MCF 10A (cell line): ENCODE results near the gene ERBIN. TPM values are rescaled to one million over a fixed set of nuclear protein-coding genes. Genes with fewer than 3 reads are reported as not detected.

Experiments
- BruUV-seq: library from RNA; stranded (reverse); fragments of 400-500 nt; replicated peaks from 2 replicates; lab custom pipeline; 2021; lab: Mats Ljungman, UMichigan
- CTCF ChIA-PET: fragments of 300-600 bp; sonication (Branson Sonifier 250); formaldehyde crosslinking; extraction: SDS; loops from one replicate; lab custom pipeline; 2021; ENCODE audit warnings: antibody characterized with exemption, inconsistent platforms; lab: Yijun Ruan, JAX
- POLR2A ChIA-PET: fragments of 300-600, 350-650 bp; sonication (Branson Sonifier 250); formaldehyde crosslinking; extraction: SDS; loops from one replicate; lab custom pipeline; 2020; ENCODE audit warnings: antibody characterized with exemption, inconsistent platforms; lab: Yijun Ruan, JAX
- DNase-seq: peaks from one replicate; pipeline ENCODE4 v3.0.0-alpha.2; 2018; ENCODE audit not compliant: unreplicated experiment
- H3K27ac Mint-ChIP-seq: one replicate; pipeline ENCODE4 v1.8.0; 2022; ENCODE audit warnings: mild to moderate bottlenecking, low read depth, mixed read lengths; ENCODE audit not compliant: unreplicated experiment
- H3K27me3 Mint-ChIP-seq: one replicate; pipeline ENCODE4 v1.8.0; 2022; ENCODE audit warnings: mixed read lengths; ENCODE audit not compliant: insufficient read depth, unreplicated experiment
- H3K36me3 Mint-ChIP-seq: one replicate; pipeline ENCODE4 v1.8.0; 2022; ENCODE audit warnings: mild to moderate bottlenecking, moderate library complexity, mixed read lengths; ENCODE audit not compliant: insufficient read depth, unreplicated experiment
- H3K4me1 Mint-ChIP-seq: one replicate; pipeline ENCODE4 v1.8.0; 2022; ENCODE audit warnings: mixed read lengths; ENCODE audit not compliant: insufficient read depth, unreplicated experiment
- H3K4me3 Mint-ChIP-seq: one replicate; pipeline ENCODE4 v1.8.0; 2022; ENCODE audit warnings: mild to moderate bottlenecking, moderate library complexity, mixed read lengths; ENCODE audit not compliant: unreplicated experiment
- H3K9me3 Mint-ChIP-seq: one replicate; pipeline ENCODE4 v1.8.0; 2022; ENCODE audit warnings: mixed read lengths; ENCODE audit not compliant: unreplicated experiment
- intact Hi-C: fragments of 100-400 bp; cut with micrococcal nuclease; formaldehyde crosslinking; loops from 2 replicates; pipeline ENCODE4 v1.14.1; 2022
- total RNA-seq: library from RNA; stranded (reverse); gene quantifications from 2 replicates; pipeline ENCODE4 v1.2.3, GENCODE V29; 2022
- TF ChIP-seq, protein P1 (sequence below): fragments of 200-600 bp; IDR thresholded peaks from one replicate; pipeline ENCODE4 v1.8.0; 2022; ENCODE audit warnings: antibody characterized with exemption, mild to moderate bottlenecking; ENCODE audit not compliant: unreplicated experiment

Gene ERBIN
- total RNA-seq, 1 experiment from 2014 or later = 71.3 TPM

DNA sequence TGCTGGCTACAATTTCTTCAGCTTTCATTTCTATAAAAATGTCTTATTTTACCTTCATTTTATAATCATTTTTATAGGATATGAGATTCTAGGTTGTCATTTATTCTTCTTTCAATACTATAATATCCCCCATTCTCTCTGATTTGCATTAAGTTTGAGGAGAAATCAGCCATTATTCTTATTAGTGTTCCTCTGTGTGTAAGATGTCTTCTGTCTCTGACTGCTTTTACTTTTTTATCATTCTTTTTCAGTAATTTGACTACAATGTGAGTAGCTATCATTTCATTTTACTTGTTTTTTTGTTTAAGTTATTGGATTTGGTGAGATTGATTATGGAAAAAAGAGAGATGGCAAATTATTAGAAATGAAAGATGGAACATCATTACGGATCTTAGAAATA is 204.1 kb downstream of the ERBIN start:
- Mint-ChIP-seq H3K4me3 (no peak overlapping the region), H3K27me3 (no peaks in the 10 kb centered on the region), H3K36me3 (no peaks in the 10 kb centered on the region), H3K9me3 (peaks cover 7% of the 10 kb centered on the region), H3K27ac (no peak overlapping the region), H3K4me1 (peaks cover 11% of the 10 kb centered on the region)
- ChIA-PET POLR2A (no interaction called here), CTCF (no interaction called here)
- intact Hi-C loops = no loop called here
- BruUV-seq = no TSS peak
- TF ChIP-seq, protein P1, sequence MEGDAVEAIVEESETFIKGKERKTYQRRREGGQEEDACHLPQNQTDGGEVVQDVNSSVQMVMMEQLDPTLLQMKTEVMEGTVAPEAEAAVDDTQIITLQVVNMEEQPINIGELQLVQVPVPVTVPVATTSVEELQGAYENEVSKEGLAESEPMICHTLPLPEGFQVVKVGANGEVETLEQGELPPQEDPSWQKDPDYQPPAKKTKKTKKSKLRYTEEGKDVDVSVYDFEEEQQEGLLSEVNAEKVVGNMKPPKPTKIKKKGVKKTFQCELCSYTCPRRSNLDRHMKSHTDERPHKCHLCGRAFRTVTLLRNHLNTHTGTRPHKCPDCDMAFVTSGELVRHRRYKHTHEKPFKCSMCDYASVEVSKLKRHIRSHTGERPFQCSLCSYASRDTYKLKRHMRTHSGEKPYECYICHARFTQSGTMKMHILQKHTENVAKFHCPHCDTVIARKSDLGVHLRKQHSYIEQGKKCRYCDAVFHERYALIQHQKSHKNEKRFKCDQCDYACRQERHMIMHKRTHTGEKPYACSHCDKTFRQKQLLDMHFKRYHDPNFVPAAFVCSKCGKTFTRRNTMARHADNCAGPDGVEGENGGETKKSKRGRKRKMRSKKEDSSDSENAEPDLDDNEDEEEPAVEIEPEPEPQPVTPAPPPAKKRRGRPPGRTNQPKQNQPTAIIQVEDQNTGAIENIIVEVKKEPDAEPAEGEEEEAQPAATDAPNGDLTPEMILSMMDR = no peak
- no peak for DNase-seq

Other genes starting within 250 kb of the ERBIN start
- 15.8 and 27.6 TPM in 2 replicates for gene SGTB, start 204.5 kb upstream of the ERBIN start, total RNA-seq
- gene NLN, start 204.4 kb upstream of the ERBIN start, total RNA-seq = 24.6 and 42.1 TPM in 2 replicates
- gene SREK1, start 217.7 kb downstream of the ERBIN start, total RNA-seq = 87.3 and 102 TPM in 2 replicates